DOHH2 (cell line): ENCODE results near the gene POP4.

Source experiments
- EZH2phosphoT487 ChIP-seq: fragments of 200-600 bp; sonication (generic); IDR thresholded peaks from 2 replicates; pipeline ENCODE4 v1.6.1; 2017; ENCODE audit warnings: borderline replicate concordance, mild to moderate bottlenecking, antibody characterized with exemption, low read length, moderate library complexity, mixed read lengths
- TF ChIP-seq, protein P1 (sequence below): fragments of 200-600 bp; sonication (generic); IDR thresholded peaks from one replicate; pipeline ENCODE4 v1.5.1; 2014; ENCODE audit warnings: antibody characterized with exemption, mild to moderate bottlenecking, low read depth, low read length; ENCODE audit not compliant: poor library complexity, severe bottlenecking

DNA sequence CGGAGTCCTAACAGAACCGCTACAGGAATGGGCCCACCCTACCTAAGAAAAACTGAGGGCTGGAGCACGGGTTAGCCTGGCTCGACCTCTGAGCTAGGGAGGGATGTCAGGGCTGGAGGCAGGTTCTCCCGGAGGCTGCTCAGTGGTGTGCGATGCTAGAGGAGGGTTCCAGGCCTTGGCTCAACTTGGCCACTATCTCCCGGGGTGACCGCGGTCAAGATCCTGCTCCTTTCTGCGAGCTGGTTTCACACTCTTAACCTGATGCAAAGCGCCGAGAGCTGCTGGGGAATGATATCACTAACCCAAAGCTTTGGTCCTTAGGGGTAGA, 301 bp downstream of the POP4 start:
- TF ChIP-seq, protein P1, sequence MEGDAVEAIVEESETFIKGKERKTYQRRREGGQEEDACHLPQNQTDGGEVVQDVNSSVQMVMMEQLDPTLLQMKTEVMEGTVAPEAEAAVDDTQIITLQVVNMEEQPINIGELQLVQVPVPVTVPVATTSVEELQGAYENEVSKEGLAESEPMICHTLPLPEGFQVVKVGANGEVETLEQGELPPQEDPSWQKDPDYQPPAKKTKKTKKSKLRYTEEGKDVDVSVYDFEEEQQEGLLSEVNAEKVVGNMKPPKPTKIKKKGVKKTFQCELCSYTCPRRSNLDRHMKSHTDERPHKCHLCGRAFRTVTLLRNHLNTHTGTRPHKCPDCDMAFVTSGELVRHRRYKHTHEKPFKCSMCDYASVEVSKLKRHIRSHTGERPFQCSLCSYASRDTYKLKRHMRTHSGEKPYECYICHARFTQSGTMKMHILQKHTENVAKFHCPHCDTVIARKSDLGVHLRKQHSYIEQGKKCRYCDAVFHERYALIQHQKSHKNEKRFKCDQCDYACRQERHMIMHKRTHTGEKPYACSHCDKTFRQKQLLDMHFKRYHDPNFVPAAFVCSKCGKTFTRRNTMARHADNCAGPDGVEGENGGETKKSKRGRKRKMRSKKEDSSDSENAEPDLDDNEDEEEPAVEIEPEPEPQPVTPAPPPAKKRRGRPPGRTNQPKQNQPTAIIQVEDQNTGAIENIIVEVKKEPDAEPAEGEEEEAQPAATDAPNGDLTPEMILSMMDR, result no peak
- no peak for TF ChIP-seq EZH2phosphoT487
